ENCODE data around the gene ELANE.

The ELANE gene

GRCh38 chr19:900302-901111 is 48.4 kb downstream of the ELANE start:
- no peak overlapping the region for H2BK5ac ChIP-seq (ENCODE audit: low read depth, low read length, poor library complexity, severe bottlenecking)
- DNase-seq, result no peak
- no peak overlapping the region for H2AK5ac ChIP-seq (ENCODE audit: low read length, severe bottlenecking)
- peaks cover 25% of the 10 kb centered on the region for H3K4me1 ChIP-seq (ENCODE audit: control insufficient read depth, insufficient read depth, low read depth, low read length)
- H2BK15ac ChIP-seq (ENCODE audit: low read depth, poor library complexity, severe bottlenecking), result peak overlapping the region; percentile 90
- H3K4me2 ChIP-seq (ENCODE audit: low read length, poor library complexity, severe bottlenecking), result no peak overlapping the region
- no peak overlapping the region for H3K9ac ChIP-seq (ENCODE audit: low read length)
- H3K4me3 ChIP-seq (ENCODE audit: insufficient read depth in 1 of 2, low read depth in 1 of 2, low read length in 2 of 2), result no peak overlapping the region
- H4K8ac ChIP-seq (ENCODE audit: low read length), result peak overlapping the region; percentile 64
- no peak overlapping the region for H3K4ac ChIP-seq (ENCODE audit: low read depth in 1 of 2, low read length in 2 of 2)
- H3K79me1 ChIP-seq (replicated peaks; ENCODE audit: low read length, poor library complexity, severe bottlenecking), result peaks cover 30% of the 10 kb centered on the region
- no peak overlapping the region for H3K27ac ChIP-seq (ENCODE audit: low read length, poor library complexity, severe bottlenecking)
- H3K27me3 ChIP-seq (ENCODE audit: control insufficient read depth in 1 of 2, insufficient read depth in 1 of 2, low read length in 2 of 2), result no peaks in the 10 kb centered on the region
- no peak overlapping the region for H2BK12ac ChIP-seq (ENCODE audit: low read length in 2 of 2)
- peaks cover 26 to 69% of the 10 kb centered on the region in 2 experiments for H3K36me3 ChIP-seq (ENCODE audit: control insufficient read depth in 1 of 2, insufficient read depth in 2 of 2, low read depth in 1 of 2, low read length in 2 of 2)
- H3K14ac ChIP-seq (ENCODE audit: low read length in 2 of 2), result no peak overlapping the region
- no peaks in the 10 kb centered on the region for H3K9me3 ChIP-seq (ENCODE audit: control insufficient read depth, low read length)
- no peak overlapping the region for H4K91ac ChIP-seq (ENCODE audit: low read length)
- H3K23ac ChIP-seq (ENCODE audit: low read length in 2 of 2), result no peak overlapping the region
- H2BK120ac ChIP-seq (ENCODE audit: low read depth, low read length), result no peak overlapping the region
- H2AFZ ChIP-seq (ENCODE audit: low read depth, low read length), result no peak overlapping the region
- WGBS, result 92% methylated on average over 25 of the region's 30 CpGs
- no peak overlapping the region for H3K18ac ChIP-seq (ENCODE audit: low read depth in 1 of 2, low read length in 2 of 2)

GRCh38 chr19:901216-902092 is 49.4 kb downstream of the ELANE start:
- no peak overlapping the region for H3K9ac ChIP-seq (ENCODE audit: low read length)
- H3K36me3 ChIP-seq (ENCODE audit: control insufficient read depth in 1 of 2, insufficient read depth in 2 of 2, low read depth in 1 of 2, low read length in 2 of 2), result peaks cover 25 to 62% of the 10 kb centered on the region in 2 experiments
- H3K4me2 ChIP-seq (ENCODE audit: low read length, poor library complexity, severe bottlenecking), result no peak overlapping the region
- no peak overlapping the region for H3K4me3 ChIP-seq (ENCODE audit: insufficient read depth in 1 of 2, low read depth in 1 of 2, low read length in 2 of 2)
- H2AFZ ChIP-seq (ENCODE audit: low read depth, low read length), result no peak overlapping the region
- H2BK15ac ChIP-seq (ENCODE audit: low read depth, poor library complexity, severe bottlenecking), result no peak overlapping the region
- no peak overlapping the region for H3K14ac ChIP-seq (ENCODE audit: low read length in 2 of 2)
- peak overlapping the region; percentile 12 for H4K8ac ChIP-seq (ENCODE audit: low read length)
- no peaks in the 10 kb centered on the region for H3K9me3 ChIP-seq (ENCODE audit: control insufficient read depth, low read length)
- H2BK12ac ChIP-seq (ENCODE audit: low read length in 2 of 2), result peak overlapping the region in 1 of 2 experiments; percentile 19
- H3K27ac ChIP-seq (ENCODE audit: low read length, poor library complexity, severe bottlenecking), result no peak overlapping the region
- no peaks in the 10 kb centered on the region for H3K27me3 ChIP-seq (ENCODE audit: control insufficient read depth in 1 of 2, insufficient read depth in 1 of 2, low read length in 2 of 2)
- WGBS, result 90% methylated on average over 27 of the region's 27 CpGs
- peaks cover 27% of the 10 kb centered on the region for H3K4me1 ChIP-seq (ENCODE audit: control insufficient read depth, insufficient read depth, low read depth, low read length)
- H2AK5ac ChIP-seq (ENCODE audit: low read length, severe bottlenecking), result no peak overlapping the region
- H2BK120ac ChIP-seq (ENCODE audit: low read depth, low read length), result no peak overlapping the region
- H4K91ac ChIP-seq (ENCODE audit: low read length), result no peak overlapping the region
- DNase-seq, result no peak
- peaks cover 30% of the 10 kb centered on the region for H3K79me1 ChIP-seq (replicated peaks; ENCODE audit: low read length, poor library complexity, severe bottlenecking)
- no peak overlapping the region for H2BK5ac ChIP-seq (ENCODE audit: low read depth, low read length, poor library complexity, severe bottlenecking)
- no peak overlapping the region for H3K4ac ChIP-seq (ENCODE audit: low read depth in 1 of 2, low read length in 2 of 2)
- H3K18ac ChIP-seq (ENCODE audit: low read depth in 1 of 2, low read length in 2 of 2), result no peak overlapping the region
- no peak overlapping the region for H3K23ac ChIP-seq (ENCODE audit: low read length in 2 of 2)

- H3K9ac ChIP-seq (ENCODE audit: low read length), result no peak overlapping the region
- no peak overlapping the region for H3K27ac ChIP-seq (ENCODE audit: low read length, poor library complexity, severe bottlenecking)
- H3K9me3 ChIP-seq (ENCODE audit: control insufficient read depth, low read length), result no peaks in the 10 kb centered on the region
- no peaks in the 10 kb centered on the region for H3K27me3 ChIP-seq (ENCODE audit: control insufficient read depth in 1 of 2, insufficient read depth in 1 of 2, low read length in 2 of 2)
- H3K4me3 ChIP-seq (ENCODE audit: insufficient read depth in 1 of 2, low read depth in 1 of 2, low read length in 2 of 2), result no peak overlapping the region
- no peak for DNase-seq
- no peak overlapping the region for H2BK12ac ChIP-seq (ENCODE audit: low read length in 2 of 2)
- 84% methylated on average over 7 of the region's 7 CpGs for WGBS
- H3K14ac ChIP-seq (ENCODE audit: low read length in 2 of 2), result no peak overlapping the region
- H3K79me1 ChIP-seq (replicated peaks; ENCODE audit: low read length, poor library complexity, severe bottlenecking), result peaks cover 32% of the 10 kb centered on the region
- no peak overlapping the region for H4K91ac ChIP-seq (ENCODE audit: low read length)
- peaks cover 20 to 59% of the 10 kb centered on the region in 2 experiments for H3K36me3 ChIP-seq (ENCODE audit: control insufficient read depth in 1 of 2, insufficient read depth in 2 of 2, low read depth in 1 of 2, low read length in 2 of 2)
- H3K4ac ChIP-seq (ENCODE audit: low read depth in 1 of 2, low read length in 2 of 2), result no peak overlapping the region
- no peak overlapping the region for H3K4me2 ChIP-seq (ENCODE audit: low read length, poor library complexity, severe bottlenecking)
- no peak overlapping the region for H2BK15ac ChIP-seq (ENCODE audit: low read depth, poor library complexity, severe bottlenecking)
- H3K23ac ChIP-seq (ENCODE audit: low read length in 2 of 2), result no peak overlapping the region
- H4K8ac ChIP-seq (ENCODE audit: low read length), result no peak overlapping the region
- no peak overlapping the region for H2AFZ ChIP-seq (ENCODE audit: low read depth, low read length)
- H3K4me1 ChIP-seq (ENCODE audit: control insufficient read depth, insufficient read depth, low read depth, low read length), result peaks cover 27% of the 10 kb centered on the region
- H2BK5ac ChIP-seq (ENCODE audit: low read depth, low read length, poor library complexity, severe bottlenecking), result no peak overlapping the region
- H3K18ac ChIP-seq (ENCODE audit: low read depth in 1 of 2, low read length in 2 of 2), result no peak overlapping the region
- H2AK5ac ChIP-seq (ENCODE audit: low read length, severe bottlenecking), result no peak overlapping the region
- H2BK120ac ChIP-seq (ENCODE audit: low read depth, low read length), result no peak overlapping the region
Measured at GRCh38 chr19:902093-902370, 49.9 kb downstream of the ELANE start.

All from mesenchymal stem cell (in vitro differentiated cells and primary cell).